ENCODE measurements around the gene SUMO3.
"Not testable (repeated sequence)": the region's sequence is repeated elsewhere in the genome, so short reads cannot be mapped to it uniquely, and the experiment has no call there.

The SUMO3 gene

DNA sequence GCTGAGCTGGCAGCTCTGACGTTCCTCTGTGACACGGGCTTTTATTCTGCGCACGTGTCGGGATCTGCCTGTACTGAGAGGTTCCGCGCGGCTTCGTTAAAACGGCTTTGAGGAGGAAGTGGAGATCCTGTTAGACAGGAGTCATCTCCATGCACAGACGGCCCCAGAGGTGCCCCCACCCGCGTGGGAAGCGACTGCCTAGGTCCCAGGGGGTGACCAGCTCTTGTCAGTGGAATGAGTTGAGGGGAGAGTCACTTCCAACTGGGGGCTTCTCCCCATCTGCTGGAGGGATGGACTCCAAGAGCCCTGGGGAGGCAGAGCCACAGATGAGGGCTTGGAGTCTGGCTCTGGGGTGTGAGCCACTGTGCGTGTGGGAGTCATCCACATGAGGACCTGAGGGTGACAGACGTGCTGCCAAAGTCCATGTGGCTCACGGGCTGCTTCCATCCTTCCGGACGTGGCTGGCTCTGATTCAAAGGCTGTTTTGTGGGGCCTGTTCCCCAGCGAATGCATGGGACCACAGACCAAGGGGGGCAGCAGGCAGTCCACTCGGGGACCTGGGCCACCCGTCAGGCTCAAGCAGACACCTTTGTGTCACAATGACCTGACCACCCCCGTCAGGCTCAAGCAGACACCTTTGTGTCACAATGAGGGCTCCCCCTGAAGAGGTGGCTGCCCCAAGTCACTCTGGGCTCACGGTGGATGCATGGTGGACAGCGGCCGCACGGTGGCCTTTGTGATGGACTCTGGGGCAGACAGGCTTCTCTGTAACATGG lies 28.8 kb upstream of the SUMO3 start:
- DNase-seq = peak; percentile 69

DNA sequence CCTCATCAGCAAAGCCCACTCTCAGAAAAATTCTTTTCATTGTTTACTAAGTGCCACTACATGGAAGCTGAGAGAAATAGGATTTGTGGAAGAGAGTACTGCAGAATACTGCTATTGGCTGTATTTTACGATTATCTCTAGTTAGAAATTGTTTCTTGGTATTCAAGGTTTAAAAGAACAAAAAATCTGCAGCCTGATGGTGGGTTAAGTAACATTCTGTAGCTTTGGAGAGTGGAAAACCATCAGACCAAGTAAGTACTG lies 28.3 kb upstream of the SUMO3 start:
- no peak for DNase-seq

DNA sequence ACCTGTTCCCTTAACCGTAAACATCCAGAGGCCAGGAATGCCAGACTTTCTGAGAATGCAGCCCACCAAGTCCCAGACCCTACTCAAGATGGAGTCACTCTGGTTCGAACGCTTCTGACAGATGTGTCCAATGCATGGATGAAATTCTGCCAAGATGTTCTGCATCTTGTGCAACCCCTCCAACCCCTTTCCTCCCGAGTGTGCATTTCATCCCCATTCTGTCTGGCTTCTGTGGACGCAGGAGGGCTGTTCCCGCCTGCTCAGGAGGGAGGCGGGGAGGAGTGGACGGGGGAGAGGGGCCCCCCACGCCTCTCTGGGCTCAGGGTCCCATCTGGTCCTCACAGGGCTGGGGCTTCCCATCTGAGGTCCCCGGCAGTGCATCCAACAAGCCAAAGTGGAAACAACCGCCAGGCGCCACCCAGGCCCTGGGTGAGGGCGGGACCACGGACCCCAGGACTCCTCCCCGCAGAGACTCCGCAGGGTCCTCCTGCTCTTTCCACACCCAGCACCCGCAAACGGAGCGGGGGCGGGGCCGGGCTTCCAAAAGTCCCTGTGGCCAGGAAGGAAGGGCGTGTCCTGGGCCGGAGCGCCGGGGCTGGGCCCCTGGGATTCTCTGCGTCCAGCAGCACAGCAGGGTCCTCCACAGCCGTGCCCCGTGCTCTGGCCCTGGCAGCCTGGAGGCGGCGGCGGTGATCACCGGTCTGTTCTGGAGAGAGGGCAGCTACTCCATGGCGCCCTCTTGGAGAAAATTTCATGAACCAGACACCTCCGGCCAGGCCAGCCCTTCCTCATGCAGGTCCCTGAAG lies 27.8 kb upstream of the SUMO3 start:
- peak; percentile 61 for DNase-seq

DNA sequence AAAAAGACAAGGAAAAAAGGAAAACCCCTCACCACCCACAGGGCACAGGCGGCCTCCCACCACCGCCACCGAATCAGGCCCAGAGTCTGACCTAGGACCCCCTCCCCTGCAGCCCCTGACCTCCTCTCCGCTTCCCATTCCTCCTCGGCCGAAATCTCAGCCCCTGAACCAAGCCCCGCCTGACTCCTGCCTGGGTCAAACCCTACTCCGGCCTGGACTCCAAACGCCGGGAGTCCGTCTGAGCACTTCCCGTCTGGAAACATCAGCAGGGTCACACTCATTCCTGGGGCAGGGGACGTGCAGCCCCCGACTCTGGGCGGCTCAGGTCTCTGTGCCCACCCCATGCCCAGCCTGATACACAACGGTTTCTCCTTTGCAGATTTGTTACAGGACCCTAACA lies 26.4 kb upstream of the SUMO3 start:
- no peak for DNase-seq

DNA sequence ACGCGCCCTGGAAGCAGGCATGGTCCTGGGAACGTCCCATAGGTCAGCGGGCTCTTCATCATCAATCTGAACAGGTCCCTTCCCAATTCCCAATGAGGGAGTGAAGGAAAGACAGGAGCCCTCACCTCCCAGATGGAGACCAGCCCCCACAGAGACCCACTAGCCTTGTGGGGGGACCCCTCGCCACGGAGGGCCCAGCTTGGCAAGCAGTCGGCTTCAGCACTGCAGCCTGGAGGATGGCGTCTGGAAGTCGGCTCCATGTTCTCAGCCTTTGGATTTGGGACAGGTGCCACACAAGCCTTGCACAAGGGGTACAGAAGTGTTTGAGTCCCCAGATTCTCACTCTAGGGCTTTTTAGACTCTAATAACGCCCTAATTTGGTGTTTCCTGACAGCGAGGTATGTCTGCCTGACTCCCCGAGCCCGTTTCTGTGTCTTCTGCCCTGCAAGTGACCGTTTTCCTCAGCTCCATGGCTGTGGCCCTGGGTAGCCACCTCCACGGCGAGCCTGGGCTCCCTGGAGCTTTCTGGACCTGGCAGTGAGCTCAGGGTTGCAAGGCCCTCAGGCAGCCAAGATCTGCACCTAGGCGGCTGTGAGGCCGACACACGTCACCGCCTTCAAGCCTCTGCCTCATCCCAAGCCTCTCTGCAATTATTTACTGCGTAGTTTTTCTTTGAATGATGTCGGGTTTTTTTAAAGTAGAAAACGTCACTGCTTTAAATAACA lies 25.0 kb upstream of the SUMO3 start:
- no peak for DNase-seq

DNA sequence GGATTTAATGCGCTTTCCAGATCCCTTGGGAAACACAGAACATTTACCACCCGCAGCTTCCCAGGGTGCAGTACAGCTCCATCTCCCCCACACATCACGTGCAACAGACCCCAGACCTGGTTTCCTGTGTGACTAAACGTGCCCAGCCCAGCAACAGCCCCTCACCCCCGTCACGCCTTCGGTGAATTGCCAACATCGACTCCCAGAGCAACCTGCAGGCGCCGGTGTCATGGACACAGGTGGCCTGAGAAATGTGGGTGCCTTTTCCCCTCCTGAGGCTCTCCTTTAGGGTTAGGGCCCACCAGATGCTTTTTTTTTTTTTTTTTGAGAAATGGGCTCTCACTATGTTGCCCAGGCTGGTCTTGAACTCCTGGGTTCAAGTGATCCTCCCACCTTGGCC lies 24.2 kb upstream of the SUMO3 start:
- DNase-seq = no peak

DNA sequence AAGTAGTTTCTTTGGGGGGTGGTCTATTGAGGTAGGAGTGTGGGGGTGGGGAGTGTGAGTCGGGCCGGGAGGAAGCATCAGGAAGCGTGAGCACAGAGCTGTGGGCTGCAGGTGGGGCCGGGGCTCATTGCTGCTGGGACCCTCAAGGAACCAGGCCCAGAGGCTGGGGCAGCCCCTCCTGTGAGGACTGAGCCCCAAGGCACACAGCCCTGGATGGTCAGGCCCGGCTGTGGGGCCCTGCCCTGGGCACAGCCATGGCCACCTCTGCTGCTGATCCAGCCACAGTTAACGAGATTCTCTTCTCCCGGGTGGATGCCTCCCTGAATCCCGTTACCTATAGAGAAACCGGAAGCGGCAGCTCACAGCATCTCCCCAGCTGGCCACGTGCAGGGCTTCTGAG lies 22.9 kb upstream of the SUMO3 start:
- DNase-seq = no peak

DNA sequence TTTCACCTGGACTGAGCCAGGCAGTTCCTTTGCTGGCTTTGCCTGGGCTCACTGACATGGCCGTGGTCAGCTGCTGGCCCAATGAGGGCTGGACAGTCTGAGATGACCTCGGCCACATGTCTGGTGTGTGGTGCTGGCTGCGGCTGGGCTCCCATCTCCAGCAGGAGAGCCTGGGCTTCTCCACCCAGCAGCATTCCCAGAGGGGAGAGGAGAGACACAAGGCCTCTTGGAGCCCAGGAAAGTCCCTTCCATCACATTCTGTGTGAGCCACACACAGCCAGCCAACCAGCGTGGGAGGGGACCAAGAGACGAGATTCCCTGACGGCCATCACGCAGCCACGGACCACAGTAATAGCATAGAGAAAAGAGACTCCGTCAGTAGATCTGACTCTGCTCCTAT lies 21.1 kb upstream of the SUMO3 start:
- no peak for DNase-seq

DNA sequence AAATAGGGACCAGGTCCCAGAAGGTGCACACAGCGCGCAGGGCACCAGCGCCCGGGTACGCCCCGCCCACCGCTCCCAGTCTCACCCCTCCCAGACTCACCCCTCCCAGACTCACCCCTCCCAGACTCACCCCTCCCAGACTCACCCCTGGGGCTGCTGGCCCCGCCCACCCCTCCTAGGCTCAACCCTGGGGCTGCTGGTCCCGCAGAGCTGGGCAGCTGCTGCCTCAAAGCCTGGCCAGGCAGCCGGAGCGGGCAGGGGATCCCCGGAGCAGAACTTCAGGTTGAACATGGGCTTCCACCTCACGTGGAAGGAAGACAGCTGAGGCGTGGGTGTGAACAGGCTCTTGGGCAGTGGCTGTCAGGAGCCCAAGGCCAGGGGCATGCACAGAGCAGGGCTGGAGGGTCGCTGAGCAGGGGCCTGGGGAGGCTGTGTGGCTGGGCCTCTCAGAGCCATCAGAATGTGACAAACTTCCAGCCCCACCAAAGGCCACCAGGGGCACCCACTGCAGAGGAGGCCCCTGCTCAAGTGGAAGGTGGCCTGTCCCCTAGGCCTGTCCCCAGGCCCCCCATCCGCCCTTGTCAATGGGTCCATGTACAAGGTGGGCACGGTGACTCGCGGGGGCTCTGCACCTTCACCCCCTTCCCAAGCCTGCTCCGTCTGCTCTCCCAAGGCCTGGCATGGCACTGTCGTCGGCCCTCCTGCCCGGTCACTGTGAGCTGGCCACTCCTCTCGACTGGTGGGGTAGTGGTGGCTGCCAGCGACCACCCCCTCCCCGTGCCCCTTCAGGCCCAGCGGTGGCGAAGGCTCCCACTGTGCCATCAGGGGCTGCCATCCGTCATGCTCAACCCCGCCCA lies 20.4 kb upstream of the SUMO3 start:
- no peak for DNase-seq

DNA sequence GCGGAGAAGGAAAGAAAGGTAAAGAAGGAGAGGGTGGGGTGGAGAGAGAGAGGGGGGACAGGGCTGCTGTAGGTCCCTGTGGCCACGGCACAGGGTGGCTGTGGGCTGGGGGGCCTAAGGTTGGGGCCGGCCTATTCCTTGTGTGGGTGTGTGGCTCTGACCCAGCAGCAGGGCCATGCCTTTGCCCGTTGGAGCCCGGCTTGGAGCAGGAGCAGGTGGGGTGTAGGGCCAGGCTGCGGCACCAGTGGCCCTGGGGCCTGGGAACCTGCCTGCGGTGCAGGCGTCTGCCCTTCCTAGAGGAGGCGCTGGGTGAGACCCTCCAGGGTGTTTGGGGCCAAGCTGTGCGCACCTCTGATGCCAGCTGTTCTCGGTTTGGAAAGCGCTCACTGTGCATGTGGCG lies 19.7 kb upstream of the SUMO3 start:
- no peak for DNase-seq

DNA sequence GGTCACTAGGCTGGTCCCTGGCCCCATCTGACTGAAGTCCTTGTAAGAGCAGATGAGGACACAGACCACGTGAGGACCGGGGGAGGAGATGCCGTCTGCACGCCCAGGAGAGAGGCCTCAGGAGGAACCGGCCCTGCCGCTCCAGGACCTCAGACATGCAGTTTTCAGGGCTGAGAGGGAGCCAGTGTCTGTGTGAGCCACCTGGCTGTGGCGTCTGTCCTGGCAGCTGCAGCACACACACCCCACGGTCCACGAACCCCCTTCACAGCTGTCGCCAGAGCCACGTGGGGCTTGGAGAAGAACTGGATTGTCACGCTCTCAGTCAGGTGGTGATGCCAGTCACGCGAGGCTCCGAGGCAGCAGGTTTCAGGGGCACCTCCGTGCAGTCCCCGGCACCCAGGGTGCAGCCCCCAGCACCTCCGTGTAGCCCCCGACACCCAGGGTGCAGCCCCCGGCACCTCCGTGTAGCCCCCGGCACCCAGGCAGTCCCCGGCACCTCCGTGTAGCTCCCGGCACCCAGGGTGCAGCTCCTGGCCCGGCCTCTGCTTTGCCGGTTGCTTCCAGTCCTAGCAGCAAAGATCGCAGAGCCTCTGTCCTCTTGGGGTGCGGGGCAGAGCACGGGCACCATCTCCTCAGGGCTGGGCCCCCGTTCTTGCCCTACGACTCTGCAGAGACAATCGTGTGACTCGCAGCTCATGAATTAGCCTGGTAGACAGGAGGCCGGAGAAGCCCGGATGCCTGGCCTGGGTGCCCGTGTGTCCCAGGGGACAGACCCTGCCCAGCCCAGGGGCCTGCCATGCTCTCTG lies 19.0 kb upstream of the SUMO3 start:
- no peak for DNase-seq

DNA sequence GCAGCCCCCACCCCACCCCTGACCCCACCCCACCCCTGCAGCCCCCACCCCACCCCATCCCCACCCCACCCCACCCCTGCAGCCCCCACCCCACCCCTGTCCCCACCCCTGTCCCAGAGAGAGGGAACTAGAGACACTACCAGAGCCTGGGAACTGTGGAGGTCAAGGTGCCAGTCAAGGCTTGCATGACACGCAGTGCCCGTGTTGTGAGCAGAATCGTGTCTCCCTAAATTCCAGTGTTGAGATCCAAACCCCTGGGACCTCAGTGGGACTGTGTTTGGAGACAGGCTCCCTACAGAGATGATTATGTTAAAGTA lies 18.4 kb upstream of the SUMO3 start:
- DNase-seq = no peak

DNA sequence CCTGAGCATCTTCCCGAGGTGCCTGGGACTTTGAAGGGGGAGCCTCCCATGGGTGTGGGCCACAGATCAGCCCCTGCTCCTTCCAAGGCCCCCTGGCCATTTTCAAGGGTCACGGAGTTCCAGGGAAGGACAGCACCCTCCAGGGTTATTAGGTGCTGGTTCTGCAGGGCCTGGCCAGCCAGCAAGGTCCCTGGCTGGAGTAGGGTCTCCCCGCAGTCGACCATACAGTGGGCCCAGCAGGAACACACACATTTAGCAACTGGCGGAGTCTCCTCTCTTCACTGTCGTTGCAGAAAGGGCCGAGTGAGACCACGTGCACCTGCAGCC lies 17.7 kb upstream of the SUMO3 start:
- no peak for DNase-seq

DNA sequence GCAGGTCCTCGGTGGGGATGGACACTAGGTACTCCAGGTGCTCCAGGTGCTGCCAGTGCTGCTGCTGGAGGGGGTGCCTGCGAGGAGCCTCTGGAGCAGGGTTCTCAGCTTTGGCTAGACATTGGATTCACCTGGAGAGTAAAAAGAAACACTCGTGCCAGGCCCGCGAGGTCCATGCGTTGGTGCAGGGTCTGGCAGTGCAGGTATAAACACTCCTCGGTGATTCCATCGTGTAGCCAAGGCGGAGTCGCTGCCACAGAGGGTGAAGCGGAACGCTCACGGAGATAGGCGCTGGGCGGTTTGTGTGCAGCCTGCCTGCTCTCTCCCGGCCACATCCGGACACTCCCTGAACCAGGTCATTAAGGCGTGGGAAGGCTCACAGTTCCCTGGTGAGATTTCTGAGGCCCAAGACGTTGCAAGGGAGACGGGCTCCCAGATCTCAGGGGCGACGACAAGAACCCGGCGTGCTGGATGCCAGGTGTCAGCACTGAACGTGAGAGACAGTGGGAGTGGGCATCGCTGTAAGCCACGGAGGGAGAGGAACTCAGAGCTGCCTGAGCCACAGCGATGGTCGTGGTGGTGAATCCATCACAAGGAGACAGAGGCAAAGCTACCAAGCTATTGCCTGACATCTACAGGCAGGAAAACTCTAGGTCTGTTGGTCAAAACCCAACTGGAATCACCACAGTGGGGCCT lies 17.2 kb upstream of the SUMO3 start:
- no peak for DNase-seq

DNA sequence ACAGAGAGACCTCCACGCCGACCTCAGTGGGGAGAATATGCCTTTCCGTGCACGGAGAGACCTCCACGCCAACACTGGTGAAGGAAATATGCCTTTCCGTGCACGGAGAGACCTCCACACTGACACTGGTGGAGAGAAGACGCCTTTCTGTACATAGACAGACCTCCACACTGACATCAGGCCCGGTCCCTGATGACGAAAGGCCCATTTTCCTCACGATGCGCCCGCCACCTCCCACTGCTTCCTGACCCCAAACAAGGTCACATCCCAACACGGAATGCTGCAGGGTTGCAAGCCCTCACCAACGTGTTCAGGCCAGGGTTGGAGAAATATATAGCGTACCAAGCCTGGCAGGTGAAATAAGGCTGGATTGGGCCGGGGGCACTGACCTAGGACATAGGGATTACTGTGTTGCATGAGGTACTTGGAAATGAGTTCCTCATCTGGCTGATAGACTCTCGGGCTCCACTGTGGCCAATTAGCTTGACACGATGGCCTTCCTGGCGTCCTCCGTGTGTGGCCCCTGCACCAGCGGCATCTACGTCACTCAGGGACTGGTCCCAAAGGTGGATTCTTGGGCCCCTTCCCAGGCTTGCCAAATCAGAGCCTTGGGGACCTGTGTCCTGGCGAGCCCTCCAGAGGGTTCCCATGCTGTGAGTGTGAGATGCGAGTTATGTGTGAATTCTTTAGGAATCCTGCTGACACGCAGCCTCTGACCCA lies 16.5 kb upstream of the SUMO3 start:
- DNase-seq = no peak

DNA sequence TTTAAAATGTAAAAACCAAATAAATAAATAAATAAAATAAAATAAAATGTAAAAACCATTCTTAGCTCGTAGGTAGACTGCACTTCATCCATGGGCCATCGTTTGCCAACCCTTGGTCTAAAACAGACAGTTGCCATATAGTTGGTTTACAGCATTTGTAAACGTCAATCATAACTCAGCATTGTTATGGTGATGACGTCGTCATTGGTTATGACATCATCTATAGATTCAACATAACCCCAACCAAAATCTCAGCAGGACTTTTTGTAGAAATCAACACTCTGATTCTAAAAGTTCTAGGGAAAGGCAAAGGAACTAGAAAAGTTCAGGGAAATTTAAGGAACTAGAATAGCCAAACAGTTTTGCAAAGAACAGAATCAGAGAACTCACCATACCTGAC lies 15.8 kb upstream of the SUMO3 start:
- no peak for DNase-seq

DNA sequence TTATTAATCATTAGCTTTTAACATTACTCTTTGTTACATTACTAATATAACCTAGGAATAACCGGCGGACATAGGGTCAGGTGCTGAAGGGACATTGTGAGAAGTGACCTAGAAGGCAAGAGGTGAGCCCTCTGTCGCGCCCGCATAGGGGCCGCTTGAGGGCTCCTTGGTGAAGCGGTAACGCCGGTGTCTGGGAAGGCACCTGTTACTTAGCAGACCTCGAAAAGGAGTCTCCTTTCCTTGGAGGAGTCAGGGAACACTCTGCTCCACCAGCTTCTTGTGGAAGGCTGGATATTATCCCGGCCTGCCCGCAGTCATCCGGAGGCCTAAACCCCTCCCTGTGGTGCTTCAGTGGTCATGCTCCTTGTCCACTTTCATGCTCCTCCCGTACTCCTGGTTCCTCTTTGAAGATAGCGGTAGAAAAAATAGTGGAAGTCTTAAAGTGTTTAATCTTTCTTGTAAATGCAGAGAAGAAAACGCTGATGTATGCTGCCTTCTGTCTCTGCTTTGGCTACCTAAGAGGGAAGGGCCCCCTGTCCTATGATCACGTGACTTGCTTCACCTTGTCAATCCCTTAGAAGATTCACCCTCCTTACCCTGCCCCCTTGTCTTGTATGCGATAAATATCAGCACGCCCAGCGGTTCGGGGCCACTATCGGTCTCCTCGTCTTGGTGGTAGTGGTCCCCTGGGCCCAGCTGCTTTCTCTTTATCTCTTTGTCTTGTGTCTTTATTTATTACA lies 14.8 kb upstream of the SUMO3 start:
- not testable (repeated sequence) for DNase-seq

DNA sequence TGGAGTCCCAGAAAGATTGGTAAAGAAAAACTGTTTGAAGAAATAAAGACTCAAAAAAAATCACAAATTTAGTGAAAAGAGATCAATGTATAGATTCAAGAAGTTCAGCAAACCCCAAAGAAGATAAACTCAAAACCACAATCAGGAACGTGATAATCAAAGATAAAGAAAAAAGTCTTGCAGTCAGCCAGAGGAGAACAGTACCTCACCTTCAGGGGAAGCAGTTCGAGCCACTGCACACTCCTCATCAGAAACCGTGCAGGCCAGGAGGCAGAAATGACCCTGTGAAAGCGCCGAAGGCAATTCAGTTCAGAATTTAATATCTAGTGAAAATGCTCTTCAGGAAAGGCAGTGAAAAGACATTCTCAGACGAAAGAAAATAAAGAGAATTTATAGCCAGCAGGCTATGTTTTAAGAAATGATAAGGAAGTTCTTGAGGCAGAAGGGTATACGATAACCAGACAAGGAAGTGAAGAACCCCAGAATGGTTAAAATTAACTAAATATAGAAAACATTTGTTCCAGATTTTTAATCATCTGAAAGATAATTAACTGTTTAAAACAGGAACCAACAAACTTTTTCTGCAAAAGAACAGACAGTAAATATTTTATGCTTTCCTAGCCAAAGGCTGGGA lies 13.5 kb upstream of the SUMO3 start:
- DNase-seq = no peak

DNA sequence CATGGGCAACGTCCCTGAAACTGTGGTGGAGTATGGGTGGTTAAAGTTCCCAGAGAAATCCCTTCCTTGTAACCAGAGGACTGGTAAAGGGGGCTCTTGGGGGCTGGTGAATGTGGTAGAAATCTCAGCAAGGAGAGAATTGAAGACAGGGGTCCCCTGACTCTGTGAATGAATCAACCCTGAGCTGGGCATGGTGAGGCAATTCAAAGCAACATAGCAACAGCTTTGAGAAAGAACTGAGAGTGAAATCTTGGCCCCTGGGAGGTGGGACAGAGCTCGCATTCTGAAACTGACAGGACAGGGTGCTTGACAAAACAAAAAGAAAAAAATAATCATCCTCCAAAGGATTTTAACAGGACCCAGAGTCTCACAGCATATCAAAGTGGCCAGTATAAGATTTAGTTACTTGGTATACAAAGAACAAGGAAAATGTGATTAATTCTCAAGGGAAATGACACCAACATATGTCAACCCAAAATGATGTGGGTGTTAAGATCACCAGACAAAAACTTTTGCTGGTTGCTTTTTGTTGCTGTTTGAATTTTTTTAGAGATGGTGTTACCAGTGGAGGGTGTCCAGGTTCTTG lies 11.7 kb upstream of the SUMO3 start:
- DNase-seq = no peak
